Measurements from ENCODE around the gene FKBP15.

Gene FKBP15

GRCh38 chr9:113173341-113173740 is 47.7 kb downstream of the FKBP15 start:
- no peak for TF ChIP-seq CTCF (IDR thresholded peaks at IDR 0.05; ENCODE audit: insufficient read depth, missing control alignments)
- DNase-seq (ENCODE audit: insufficient read length, low spot score) (no peak), FAIRE-seq (no peak)

GRCh38 chr9:113168809-113169208 is 52.3 kb downstream of the FKBP15 start:
- TF ChIP-seq CTCF (IDR thresholded peaks at IDR 0.05; ENCODE audit: insufficient read depth, missing control alignments), result no peak
- no peak for FAIRE-seq

GRCh38 chr9:113166039-113166438 is 55.0 kb downstream of the FKBP15 start:
- TF ChIP-seq CTCF (IDR thresholded peaks at IDR 0.05; ENCODE audit: insufficient read depth, missing control alignments), result no peak
- FAIRE-seq (no peak), DNase-seq (ENCODE audit: insufficient read length, low spot score) (no peak)

More at GRCh38 chr9:113168809-113169208, 52.3 kb downstream of the FKBP15 start:
- DNase-seq (ENCODE audit: insufficient read length, low spot score), result no peak

- FAIRE-seq (no peak), DNase-seq (ENCODE audit: insufficient read length, low spot score) (no peak)
- TF ChIP-seq CTCF (IDR thresholded peaks at IDR 0.05; ENCODE audit: insufficient read depth, missing control alignments), result no peak
These were observed 56.4 kb downstream of the FKBP15 start for GRCh38 chr9:113164536-113165300.

GRCh38 chr9:113163001-113163400 is 58.1 kb downstream of the FKBP15 start:
- TF ChIP-seq CTCF (IDR thresholded peaks at IDR 0.05; ENCODE audit: insufficient read depth, missing control alignments), result no peak
- FAIRE-seq (no peak), DNase-seq (ENCODE audit: insufficient read length, low spot score) (no peak)

- FAIRE-seq (no peak), DNase-seq (ENCODE audit: insufficient read length, low spot score) (no peak)
- TF ChIP-seq CTCF (IDR thresholded peaks at IDR 0.05; ENCODE audit: insufficient read depth, missing control alignments), result no peak
These were observed 60.5 kb downstream of the FKBP15 start for GRCh38 chr9:113160571-113160970.

- FAIRE-seq (no peak), DNase-seq (ENCODE audit: insufficient read length, low spot score) (no peak)
- no peak for TF ChIP-seq CTCF (IDR thresholded peaks at IDR 0.05; ENCODE audit: insufficient read depth, missing control alignments)
These were observed 62.6 kb downstream of the FKBP15 start for GRCh38 chr9:113158446-113158845.

Data from D721Med (cell line).